ENCODE measurements around the gene PSORS1C1.

DNA sequence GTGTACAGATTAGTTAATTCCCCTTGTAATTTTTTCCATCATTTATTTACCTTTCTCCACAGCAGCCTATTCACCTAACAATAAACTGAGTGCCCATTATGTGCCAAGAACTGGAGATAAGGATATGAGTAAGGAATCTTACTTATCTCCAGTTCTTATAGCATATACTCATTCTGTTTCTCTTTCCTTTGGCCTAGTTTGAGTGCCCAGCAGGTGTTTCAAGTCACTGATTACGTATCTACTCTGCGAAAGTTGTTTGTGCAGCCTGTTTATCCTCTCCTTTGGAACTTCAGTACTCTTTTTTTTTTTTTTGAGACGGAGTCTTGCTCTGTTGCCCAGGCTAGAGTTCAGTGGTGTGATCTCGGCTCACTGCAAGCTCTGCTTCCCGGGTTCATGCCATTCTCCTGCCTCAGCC, 73.2 kb downstream of the PSORS1C1 start:
- TF ChIP-seq TAF1 (IDR thresholded peaks at IDR 0.05; ENCODE audit: low read depth), result no peak
- no peak for TF ChIP-seq POLR2AphosphoS5 (IDR thresholded peaks at IDR 0.05)
- no peak for TF ChIP-seq CTCF (IDR thresholded peaks at IDR 0.05; ENCODE audit: poor library complexity, severe bottlenecking)
- no peak for TF ChIP-seq EP300 (conservative IDR thresholded peaks at IDR 0.05; ENCODE audit: poor library complexity, severe bottlenecking)
- no peak for TF ChIP-seq SMC3 (conservative IDR thresholded peaks at IDR 0.05; ENCODE audit: poor library complexity)
- no peak for TF ChIP-seq EZH2 (IDR thresholded peaks at IDR 0.05; ENCODE audit: borderline replicate concordance, insufficient read depth, low read length, poor library complexity, severe bottlenecking)
- TF ChIP-seq MXI1 (conservative IDR thresholded peaks at IDR 0.05; ENCODE audit: poor library complexity, severe bottlenecking), result no peak
- TF ChIP-seq, protein P1, sequence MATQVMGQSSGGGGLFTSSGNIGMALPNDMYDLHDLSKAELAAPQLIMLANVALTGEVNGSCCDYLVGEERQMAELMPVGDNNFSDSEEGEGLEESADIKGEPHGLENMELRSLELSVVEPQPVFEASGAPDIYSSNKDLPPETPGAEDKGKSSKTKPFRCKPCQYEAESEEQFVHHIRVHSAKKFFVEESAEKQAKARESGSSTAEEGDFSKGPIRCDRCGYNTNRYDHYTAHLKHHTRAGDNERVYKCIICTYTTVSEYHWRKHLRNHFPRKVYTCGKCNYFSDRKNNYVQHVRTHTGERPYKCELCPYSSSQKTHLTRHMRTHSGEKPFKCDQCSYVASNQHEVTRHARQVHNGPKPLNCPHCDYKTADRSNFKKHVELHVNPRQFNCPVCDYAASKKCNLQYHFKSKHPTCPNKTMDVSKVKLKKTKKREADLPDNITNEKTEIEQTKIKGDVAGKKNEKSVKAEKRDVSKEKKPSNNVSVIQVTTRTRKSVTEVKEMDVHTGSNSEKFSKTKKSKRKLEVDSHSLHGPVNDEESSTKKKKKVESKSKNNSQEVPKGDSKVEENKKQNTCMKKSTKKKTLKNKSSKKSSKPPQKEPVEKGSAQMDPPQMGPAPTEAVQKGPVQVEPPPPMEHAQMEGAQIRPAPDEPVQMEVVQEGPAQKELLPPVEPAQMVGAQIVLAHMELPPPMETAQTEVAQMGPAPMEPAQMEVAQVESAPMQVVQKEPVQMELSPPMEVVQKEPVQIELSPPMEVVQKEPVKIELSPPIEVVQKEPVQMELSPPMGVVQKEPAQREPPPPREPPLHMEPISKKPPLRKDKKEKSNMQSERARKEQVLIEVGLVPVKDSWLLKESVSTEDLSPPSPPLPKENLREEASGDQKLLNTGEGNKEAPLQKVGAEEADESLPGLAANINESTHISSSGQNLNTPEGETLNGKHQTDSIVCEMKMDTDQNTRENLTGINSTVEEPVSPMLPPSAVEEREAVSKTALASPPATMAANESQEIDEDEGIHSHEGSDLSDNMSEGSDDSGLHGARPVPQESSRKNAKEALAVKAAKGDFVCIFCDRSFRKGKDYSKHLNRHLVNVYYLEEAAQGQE (IDR thresholded peaks at IDR 0.05; ENCODE audit: borderline replicate concordance), result no peak
- no peak for TF ChIP-seq RAD21 (conservative IDR thresholded peaks at IDR 0.05)
